SK-N-SH (cell line): Measurements from ENCODE around the gene NCDN. TPM values are rescaled to one million over a fixed set of nuclear protein-coding genes. Genes with fewer than 3 reads are reported as not detected.

ENCODE experiments used
- CTCF ChIA-PET: fragments of 300-600, 350-600 bp; formaldehyde crosslinking; extraction: SDS; loops from one replicate; lab custom pipeline; 2021; lab: Yijun Ruan, JAX
- POLR2A ChIA-PET: fragments of 350-600 bp; sonication (Branson Sonifier 250); formaldehyde crosslinking; extraction: SDS; loops from one replicate; lab custom pipeline; 2020; ENCODE audit warnings: antibody characterized with exemption, inconsistent platforms; lab: Yijun Ruan, JAX
- DNase-seq: peaks from one replicate; pipeline ENCODE4 v3.0.0; 2012
- H2AFZ ChIP-seq: fragments of 200-600 bp; sonication (generic); 2 replicates; pipeline ENCODE4 v1.8.1; 2016; ENCODE audit warnings: antibody characterized with exemption, mild to moderate bottlenecking, low read depth
- H3F3A ChIP-seq: fragments of 200-600 bp; sonication (generic); replicated peaks from 2 replicates; pipeline ENCODE3; 2016; ENCODE audit warnings: antibody characterized with exemption, mild to moderate bottlenecking; ENCODE audit not compliant: insufficient read depth
- H3K27ac ChIP-seq, 2 experiments: fragments of 200-500 bp in 1 of 2; fragments of 200-600 bp in 1 of 2; sonication (Bioruptor generic) in 1 of 2; sonication (generic), shearing (Covaris generic) in 1 of 2; 2 replicates each; pipeline versions ENCODE4 v1.5.1 to v1.6.1; 2014 to 2016; ENCODE audit warnings: low read depth in 2 of 2, inconsistent platforms in 1 of 2, low read length in 1 of 2, mild to moderate bottlenecking in 1 of 2, mixed read lengths in 1 of 2
- H3K27me3 ChIP-seq: fragments of 200-600 bp; sonication (generic), shearing (Covaris generic); 2 replicates; pipeline ENCODE4 v1.6.1; 2016; ENCODE audit warnings: mixed run types; ENCODE audit not compliant: insufficient read depth
- H3K36me3 ChIP-seq, 2 experiments: fragments of 200-500 bp in 1 of 2; fragments of 200-600 bp in 1 of 2; sonication (Bioruptor generic) in 1 of 2; sonication (generic) in 1 of 2; replicated peaks in 1 of 2; 2 replicates each; pipeline versions ENCODE3 to v1.5.1; 2014 to 2016; ENCODE audit warnings: low read length in 1 of 2, mild to moderate bottlenecking in 1 of 2; ENCODE audit not compliant: insufficient read depth in 2 of 2, control insufficient read depth in 1 of 2
- H3K4me1 ChIP-seq, 2 experiments: fragments of 200-500 bp in 1 of 2; fragments of 200-600 bp in 1 of 2; sonication (Bioruptor generic) in 1 of 2; sonication (generic), shearing (Covaris generic) in 1 of 2; 2 replicates each; pipeline versions ENCODE4 v1.5.1 to v1.6.1; 2014 to 2016; ENCODE audit warnings: low read depth in 1 of 2, low read length in 1 of 2, mixed run types in 1 of 2; ENCODE audit not compliant: insufficient read depth in 2 of 2, control insufficient read depth in 1 of 2
- H3K4me2 ChIP-seq: fragments of 200-600 bp; sonication (generic), shearing (Covaris generic); 2 replicates; pipeline ENCODE4 v1.6.1; 2017; ENCODE audit warnings: mixed run types
- H3K4me3 ChIP-seq, 2 experiments: fragments of 200-500 bp in 1 of 2; fragments of 200-600 bp in 1 of 2; sonication (Bioruptor generic) in 1 of 2; sonication (generic), shearing (Covaris generic) in 1 of 2; 2 replicates each; pipeline versions ENCODE4 v1.5.1 to v1.8.1; 2014 to 2016; ENCODE audit warnings: low read depth in 2 of 2, inconsistent platforms in 1 of 2, low read length in 1 of 2, mild to moderate bottlenecking in 1 of 2, mixed read lengths in 1 of 2, moderate library complexity in 1 of 2
- H3K79me2 ChIP-seq: fragments of 200-600 bp; sonication (generic); 2 replicates; pipeline ENCODE4 v1.8.1; 2017; ENCODE audit warnings: mild to moderate bottlenecking; ENCODE audit not compliant: insufficient read depth
- H3K9ac ChIP-seq: fragments of 200-600 bp; sonication (generic); 2 replicates; pipeline ENCODE4 v1.6.1; 2017; ENCODE audit warnings: mixed run types
- H3K9me2 ChIP-seq: fragments of 200-600 bp; sonication (generic); 2 replicates; pipeline ENCODE4 v1.6.1; 2017; ENCODE audit warnings: mixed run types
- H3K9me3 ChIP-seq: fragments of 200-600 bp; sonication (generic); 2 replicates; pipeline ENCODE4 v1.6.1; 2017; ENCODE audit warnings: mixed run types, mild to moderate bottlenecking, moderate library complexity
- H4K20me1 ChIP-seq: fragments of 200-600 bp; sonication (generic); 2 replicates; pipeline ENCODE4 v1.6.1; 2017; ENCODE audit warnings: mild to moderate bottlenecking, mixed run types; ENCODE audit not compliant: insufficient read depth
- CHD2 ChIP-seq: fragments of 150-350 bp; IDR thresholded peaks from 2 replicates; pipeline ENCODE4 v1.6.1; 2018; ENCODE audit warnings: low read length; ENCODE audit not compliant: partially characterized antibody
- CTCF ChIP-seq: fragments of 200-600 bp; sonication (generic); IDR thresholded peaks from 2 replicates; pipeline ENCODE4 v1.6.1; 2017; ENCODE audit warnings: antibody characterized with exemption, mild to moderate bottlenecking, moderate library complexity
- ELF1 ChIP-seq: IDR thresholded peaks from 2 replicates; pipeline ENCODE4 v1.4.0; 2012
- EP300 ChIP-seq, 2 experiments: IDR thresholded peaks; 2 replicates each; pipeline versions ENCODE4 v1.4.0 to v1.6.1; 2012; ENCODE audit warnings: borderline replicate concordance in 1 of 2, low read depth in 1 of 2, low read length in 1 of 2
- EZH2phosphoT487 ChIP-seq: fragments of 200-600 bp; sonication (generic); IDR thresholded peaks from 2 replicates; pipeline ENCODE4 v1.6.1; 2017; ENCODE audit warnings: low read depth, mixed run types, mild to moderate bottlenecking, antibody characterized with exemption, moderate library complexity, borderline replicate concordance
- FOXJ3 ChIP-seq: sonication (generic); formaldehyde crosslinking; IDR thresholded peaks from 2 replicates; pipeline ENCODE4 v1.5.1; 2020; ENCODE audit warnings: mild to moderate bottlenecking, missing genetic modification reagents
- GATA2 ChIP-seq: sonication (generic); formaldehyde crosslinking; IDR thresholded peaks from 2 replicates; pipeline ENCODE4 v1.5.0; 2020; ENCODE audit warnings: mild to moderate bottlenecking, missing genetic modification reagents
- JUND ChIP-seq: IDR thresholded peaks from 2 replicates; pipeline ENCODE4 v1.4.0; 2012
- MEF2A ChIP-seq: IDR thresholded peaks from 2 replicates; pipeline ENCODE4 v1.4.0; 2012; ENCODE audit warnings: low read depth, borderline replicate concordance
- MXI1 ChIP-seq: IDR thresholded peaks from 2 replicates; pipeline ENCODE4 v1.6.1; 2012; ENCODE audit warnings: mild to moderate bottlenecking, low read depth, low read length, improper control_type of control experiment
- PBX3 ChIP-seq: IDR thresholded peaks from 2 replicates; pipeline ENCODE4; 2012
- RXRA ChIP-seq: IDR thresholded peaks from 2 replicates; pipeline ENCODE4 v1.4.0; 2012; ENCODE audit warnings: low read depth, mild to moderate bottlenecking, borderline replicate concordance
- TAF1 ChIP-seq: IDR thresholded peaks from 2 replicates; pipeline ENCODE4 v1.6.1; 2012; ENCODE audit warnings: low read depth, mild to moderate bottlenecking, low read length, moderate library complexity, borderline replicate concordance
- TCF12 ChIP-seq: IDR thresholded peaks from 2 replicates; pipeline ENCODE4 v1.4.0; 2012
- ZBTB33 ChIP-seq: IDR thresholded peaks from 2 replicates; pipeline ENCODE4 v1.4.0; 2012; ENCODE audit warnings: low read depth, borderline replicate concordance
- WGBS: methylation state at CpG from one replicate; pipeline ENCODE4 v1.1.6; 2017; ENCODE audit warnings: low lambda C conversion rate; 5-methylcytosine and 5-hydroxymethylcytosine counted together
- polyA plus RNA-seq, 3 experiments: library from polyadenylated mRNA; depleted of rRNA; stranded (reverse); fragments of >200 nt; gene quantifications; 2 replicates each; pipeline ENCODE4 v1.2.3, GENCODE V29; 2012

Gene NCDN
- polyA plus RNA-seq, 1 of the 3 experiments (the other 2 are of a cell fraction): 38.3 TPM

- 0 out of 2 replicates have a peak, but pooled peaks cover 3% of the 10 kb centered on the region for H3K9me3 ChIP-seq
- no peak overlapping the region for H3K27ac ChIP-seq
- H3K9ac ChIP-seq: no peak overlapping the region
- peaks cover 27 to 29% of the 10 kb centered on the region in 2 experiments for H3K36me3 ChIP-seq
- peaks cover 7% of the 10 kb centered on the region for H4K20me1 ChIP-seq
- peaks cover 17% of the 10 kb centered on the region for H3F3A ChIP-seq
- no peaks in the 10 kb centered on the region for H3K9me2 ChIP-seq
- no peak for TF ChIP-seq FOXJ3 (CRISPR knock-in tag)
- TF ChIP-seq TAF1: no peak
- peaks cover 62% of the 10 kb centered on the region for H3K79me2 ChIP-seq
- DNase-seq: no peak
- no peak overlapping the region for H2AFZ ChIP-seq
- no peak overlapping the region for H3K4me3 ChIP-seq
- POLR2A ChIA-PET: no interaction called here
- H3K27me3 ChIP-seq: no peaks in the 10 kb centered on the region
- H3K4me1 ChIP-seq: peaks cover 11 to 14% of the 10 kb centered on the region in 2 experiments; a peak in 3 of 4 replicates
- no peak overlapping the region for H3K4me2 ChIP-seq
- CTCF ChIA-PET: interaction anchor here (0.8 to 1.0 kb wide), 2 partner anchors 33 to 682 kb away, joined by 3 read pairs; no protein-coding TSS in a partner anchor
These were observed 22.4 kb upstream of the NCDN start for GRCh38 chr1:35535243-35535642.

- DNase-seq: no peak
- Histone ChIP-seq H3K27me3 (no peaks in the 10 kb centered on the region), H3K4me2 (no peak overlapping the region), H3K36me3 (peaks cover 18 to 22% of the 10 kb centered on the region in 2 experiments), H3K9me2 (no peaks in the 10 kb centered on the region), H3F3A (peaks cover 25% of the 10 kb centered on the region), H3K4me1 (peaks cover 11 to 15% of the 10 kb centered on the region in 2 experiments; a peak in 3 of 4 replicates), H3K27ac (no peak overlapping the region), H3K9me3 (no peaks in the 10 kb centered on the region), H3K9ac (no peak overlapping the region), H2AFZ (no peak overlapping the region), H4K20me1 (peaks cover 14% of the 10 kb centered on the region), H3K4me3 (no peak overlapping the region), H3K79me2 (peaks cover 70% of the 10 kb centered on the region)
- 95% methylated on average over 2 of the region's 2 CpGs for WGBS
- TF ChIP-seq ELF1: no peak
- no peak for TF ChIP-seq EZH2phosphoT487
- no peak for TF ChIP-seq PBX3
- TF ChIP-seq FOXJ3 (CRISPR knock-in tag): no peak
- TF ChIP-seq JUND: no peak
- no peak for TF ChIP-seq GATA2 (CRISPR knock-in tag)
- TF ChIP-seq MXI1: no peak
- TF ChIP-seq TAF1: no peak
- TF ChIP-seq MEF2A: no peak
- TF ChIP-seq RXRA: no peak
- TF ChIP-seq CHD2: no peak
- no peak for TF ChIP-seq TCF12
- TF ChIP-seq CTCF: no peak
- no peak for TF ChIP-seq ZBTB33
- TF ChIP-seq EP300 (IDR thresholded peaks at IDR 0.05; ENCODE audit: borderline replicate concordance in 1 of 2, low read depth in 1 of 2, low read length in 1 of 2): no peak
- POLR2A ChIA-PET: no interaction called here
- CTCF ChIA-PET: interaction anchor here (0.9 to 1.7 kb wide), 5 partner anchors 8 to 190 kb away, joined by 3 to 6 read pairs (median 3); no protein-coding TSS in a partner anchor
These were observed 20.9 kb upstream of the NCDN start for GRCh38 chr1:35536556-35537162.
